Skeletal muscle tissue (tissue), 4 donors: ENCODE data around the gene GNS. TPM values are rescaled to one million over a fixed set of nuclear protein-coding genes. Genes with fewer than 3 reads are reported as not detected.

ENCODE experiments used
- H3K27ac ChIP-seq: one replicate; pipeline ENCODE4 v1.7.0; 2013; ENCODE audit warnings: mild to moderate bottlenecking, low read depth, low read length, inconsistent platforms
- H3K27me3 ChIP-seq, 3 donors: one replicate each; pipeline ENCODE4 v1.7.0; 2013; ENCODE audit warnings: low read length in 3 of 3; ENCODE audit not compliant: control insufficient read depth in 3 of 3, insufficient read depth in 3 of 3
- H3K36me3 ChIP-seq, 3 donors: one replicate each; pipeline ENCODE4 v1.7.0; 2013; ENCODE audit warnings: low read length in 3 of 3; ENCODE audit not compliant: control insufficient read depth in 3 of 3, insufficient read depth in 3 of 3
- H3K4me1 ChIP-seq, 3 donors: one replicate each; pipeline ENCODE4 v1.7.0; 2013; ENCODE audit warnings: low read length in 3 of 3, mild to moderate bottlenecking in 3 of 3; ENCODE audit not compliant: control insufficient read depth in 3 of 3, insufficient read depth in 3 of 3
- H3K4me3 ChIP-seq, 3 donors: one replicate each; pipeline ENCODE4 v1.7.0; 2013; ENCODE audit warnings: low read length in 3 of 3
- H3K9ac ChIP-seq, 3 donors: one replicate each; pipeline ENCODE4 v1.7.0; 2013; ENCODE audit warnings: low read length in 3 of 3, mild to moderate bottlenecking in 3 of 3, moderate library complexity in 2 of 3, low read depth in 1 of 3
- H3K9me3 ChIP-seq, 3 donors: one replicate each; pipeline ENCODE4 v1.7.0; 2013; ENCODE audit warnings: low read length in 3 of 3; ENCODE audit not compliant: control insufficient read depth in 3 of 3
- total RNA-seq: library from RNA; depleted of rRNA; stranded (reverse); fragments of >200 nt; gene quantifications from one replicate; pipeline ENCODE4 v1.2.3, GENCODE V29; 2014
- donor health status: Osteomylitis.

Gene GNS
- total RNA-seq, 1 donor from 2014 or later = 88.2 TPM

DNA sequence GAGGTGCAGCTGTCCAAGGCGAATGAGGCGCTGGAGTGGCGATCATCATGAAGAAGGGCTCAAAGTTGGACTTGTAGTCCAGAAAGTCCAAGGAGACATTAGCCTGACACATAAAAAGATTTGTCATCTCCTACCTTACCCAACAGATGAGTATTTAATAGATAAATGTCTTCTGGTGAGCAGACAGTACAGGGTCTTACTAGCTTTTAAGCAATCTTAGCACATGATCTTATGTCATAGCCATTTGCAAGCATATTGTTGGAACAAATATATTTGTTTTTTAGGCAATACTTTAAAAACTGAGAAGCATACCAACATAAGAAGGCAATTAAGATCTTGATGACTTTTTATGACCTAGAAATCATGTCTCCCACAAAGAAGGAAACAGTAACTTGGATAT, 16.0 kb downstream of the GNS start:
- H3K36me3 ChIP-seq = peaks cover 41 to 59% (median 59%) of the 10 kb centered on the region in 3 donors
- no peaks in the 10 kb centered on the region for H3K27me3 ChIP-seq
- H3K4me1 ChIP-seq = no peaks in the 10 kb centered on the region
- no peak overlapping the region for H3K27ac ChIP-seq
- no peak overlapping the region for H3K4me3 ChIP-seq
- H3K9me3 ChIP-seq = no peaks in the 10 kb centered on the region
- no peak overlapping the region for H3K9ac ChIP-seq

DNA sequence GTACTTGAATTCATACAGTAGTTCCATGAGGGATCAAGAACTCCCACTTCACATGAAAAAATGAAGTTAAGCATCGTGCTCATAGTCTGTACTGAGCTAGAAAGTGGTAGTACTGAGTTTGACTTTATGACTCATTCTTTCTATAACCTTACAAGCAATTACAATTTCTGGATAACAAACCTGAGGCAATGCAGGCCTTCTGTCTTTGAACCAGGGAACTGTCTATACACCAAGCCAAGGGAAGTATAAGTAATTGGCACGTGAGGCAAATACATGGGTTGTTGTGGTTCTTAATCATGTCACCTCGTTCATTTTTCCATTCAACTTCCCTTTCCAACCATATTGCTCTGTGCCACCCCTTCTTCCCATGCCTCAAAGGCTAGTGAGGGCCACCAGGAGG, 16.8 kb downstream of the GNS start:
- H3K9me3 ChIP-seq = no peaks in the 10 kb centered on the region
- no peak overlapping the region for H3K27ac ChIP-seq
- no peaks in the 10 kb centered on the region for H3K27me3 ChIP-seq
- H3K9ac ChIP-seq = no peak overlapping the region
- no peak overlapping the region for H3K4me3 ChIP-seq
- peaks cover 40 to 65% (median 63%) of the 10 kb centered on the region in 3 donors for H3K36me3 ChIP-seq
- H3K4me1 ChIP-seq = no peaks in the 10 kb centered on the region

- Histone ChIP-seq H3K9ac (no peak overlapping the region), H3K9me3 (no peaks in the 10 kb centered on the region), H3K4me3 (no peak overlapping the region), H3K4me1 (no peaks in the 10 kb centered on the region), H3K27ac (no peak overlapping the region), H3K27me3 (no peaks in the 10 kb centered on the region), H3K36me3 (peaks cover 49 to 76% (median 72%) of the 10 kb centered on the region in 3 donors)
Measured at GRCh38 chr12:64740646-64741045, 18.6 kb downstream of the GNS start.

- Histone ChIP-seq H3K36me3 (peaks cover 52 to 76% (median 75%) of the 10 kb centered on the region in 3 donors), H3K27ac (no peak overlapping the region), H3K9me3 (no peaks in the 10 kb centered on the region), H3K27me3 (no peaks in the 10 kb centered on the region), H3K4me3 (no peak overlapping the region), H3K4me1 (no peaks in the 10 kb centered on the region), H3K9ac (no peak overlapping the region)
Measured at GRCh38 chr12:64739778-64740177, 19.4 kb downstream of the GNS start.

DNA sequence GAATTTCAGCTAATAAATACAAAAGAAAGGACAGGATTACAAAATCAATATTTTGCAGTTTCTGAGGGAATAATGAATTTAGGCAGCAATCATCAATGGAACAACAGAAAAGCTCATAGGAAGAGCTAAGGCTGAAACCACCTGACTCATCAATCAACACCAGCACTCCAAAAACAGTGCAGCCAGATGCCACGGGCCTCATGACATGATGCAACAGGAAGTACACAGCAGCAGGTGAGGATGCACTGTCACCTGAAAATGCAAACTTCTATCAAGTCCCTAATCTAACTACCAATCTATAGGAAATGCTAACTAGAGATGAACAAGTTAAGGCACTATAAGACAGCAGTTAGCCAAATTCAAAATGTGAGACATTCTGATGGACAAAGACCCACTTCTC, 21.7 kb downstream of the GNS start:
- Histone ChIP-seq H3K36me3 (peaks cover 39 to 63% (median 60%) of the 10 kb centered on the region in 3 donors), H3K9me3 (no peaks in the 10 kb centered on the region), H3K27ac (no peak overlapping the region), H3K27me3 (no peaks in the 10 kb centered on the region), H3K4me3 (no peak overlapping the region), H3K4me1 (peaks cover 0 to 13% (median 4%) of the 10 kb centered on the region in 3 donors), H3K9ac (no peak overlapping the region)

DNA sequence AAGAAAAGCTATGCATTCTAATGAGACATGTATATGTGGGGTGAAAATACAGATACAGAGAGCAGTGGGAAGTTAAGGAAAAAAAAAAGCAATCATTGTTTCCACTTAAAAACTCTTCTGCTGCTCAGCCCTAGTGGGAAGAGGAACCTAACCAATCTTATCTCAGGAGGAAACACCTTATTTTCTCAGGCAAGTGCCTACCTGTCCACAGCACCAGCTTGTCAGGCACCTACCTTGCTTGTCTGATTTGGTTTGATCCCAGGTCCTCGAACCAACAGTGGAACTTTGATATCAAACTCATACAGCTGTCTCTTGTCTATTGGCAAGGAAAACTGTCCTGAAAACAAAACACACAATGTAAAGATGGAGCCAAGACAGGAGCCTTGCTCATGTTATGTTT, 22.4 kb downstream of the GNS start:
- Histone ChIP-seq H3K9me3 (no peaks in the 10 kb centered on the region), H3K36me3 (peaks cover 35 to 59% (median 54%) of the 10 kb centered on the region in 3 donors), H3K9ac (no peak overlapping the region), H3K27ac (no peak overlapping the region), H3K4me1 (peaks cover 0 to 13% (median 4%) of the 10 kb centered on the region in 3 donors), H3K4me3 (no peak overlapping the region), H3K27me3 (no peaks in the 10 kb centered on the region)

GRCh38 chr12:64735442-64735841, 23.8 kb downstream of the GNS start:
- H3K4me3 ChIP-seq = no peak overlapping the region
- H3K27ac ChIP-seq = no peak overlapping the region
- peaks cover 0 to 13% (median 4%) of the 10 kb centered on the region in 3 donors for H3K4me1 ChIP-seq
- no peaks in the 10 kb centered on the region for H3K9me3 ChIP-seq
- H3K9ac ChIP-seq = no peak overlapping the region
- peaks cover 35 to 51% (median 51%) of the 10 kb centered on the region in 3 donors for H3K36me3 ChIP-seq
- no peaks in the 10 kb centered on the region for H3K27me3 ChIP-seq

DNA sequence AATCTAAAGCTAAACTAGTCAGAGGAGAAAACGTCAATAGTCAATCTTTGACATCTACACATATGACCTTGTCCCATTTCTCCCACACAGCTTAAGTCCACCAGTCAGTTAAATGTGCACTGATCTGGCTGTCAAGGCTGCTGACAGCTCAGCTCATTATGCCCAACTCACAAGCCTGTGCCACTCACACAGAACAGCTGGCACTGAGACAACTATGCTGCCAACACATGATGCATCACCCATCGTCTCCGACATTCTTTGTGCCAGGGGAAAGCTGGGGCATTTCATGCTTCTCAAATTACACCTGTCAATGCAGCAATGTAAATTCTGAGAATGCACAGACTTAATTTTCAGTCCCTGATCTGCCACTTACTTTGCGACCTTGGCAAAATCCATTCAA, 25.3 kb downstream of the GNS start:
- Histone ChIP-seq H3K27ac (no peak overlapping the region), H3K4me3 (no peak overlapping the region), H3K9ac (no peak overlapping the region), H3K36me3 (peaks cover 27 to 44% (median 37%) of the 10 kb centered on the region in 3 donors), H3K27me3 (no peaks in the 10 kb centered on the region), H3K9me3 (no peaks in the 10 kb centered on the region), H3K4me1 (peaks cover 0 to 13% (median 4%) of the 10 kb centered on the region in 3 donors)

DNA sequence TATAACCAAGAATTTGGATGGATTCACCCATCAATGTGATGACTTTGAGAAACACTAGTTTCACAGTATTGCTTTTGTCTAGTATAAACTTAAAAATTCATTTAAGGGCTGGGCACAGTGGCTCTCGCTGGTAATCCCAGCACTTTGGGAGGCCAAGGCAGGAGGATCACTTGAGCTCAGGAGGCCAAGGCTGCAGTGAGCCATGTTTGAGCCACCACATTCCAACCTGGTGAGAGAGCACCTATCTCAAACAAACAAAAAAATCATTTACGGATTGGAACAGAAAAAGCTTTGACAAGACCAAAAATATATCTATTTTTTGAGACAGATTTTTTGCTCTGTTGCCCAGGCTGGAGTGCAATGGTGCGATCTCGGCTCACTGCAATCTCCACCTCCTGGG, 27.5 kb downstream of the GNS start:
- Histone ChIP-seq H3K4me3 (no peak overlapping the region), H3K9ac (no peak overlapping the region), H3K9me3 (no peaks in the 10 kb centered on the region), H3K4me1 (peaks cover 0 to 13% (median 4%) of the 10 kb centered on the region in 3 donors), H3K27ac (no peak overlapping the region), H3K27me3 (no peaks in the 10 kb centered on the region), H3K36me3 (peaks cover 19 to 29% (median 27%) of the 10 kb centered on the region in 3 donors)

- Histone ChIP-seq H3K4me1 (peaks cover 0 to 13% (median 4%) of the 10 kb centered on the region in 3 donors), H3K27ac (peak overlapping the region; percentile 20), H3K36me3 (peaks cover 15 to 21% (median 18%) of the 10 kb centered on the region in 3 donors), H3K4me3 (no peak overlapping the region), H3K27me3 (no peaks in the 10 kb centered on the region), H3K9ac (no peak overlapping the region), H3K9me3 (no peaks in the 10 kb centered on the region)
Measured at GRCh38 chr12:64730588-64730969, 28.6 kb downstream of the GNS start.
